Gastroesophageal sphincter (tissue), 3 donors: Measurements from ENCODE around the gene DZANK1.

Experiments used
- POLR2AphosphoS5 ChIP-seq: sonication (generic); formaldehyde crosslinking; IDR thresholded peaks from one replicate; pipeline ENCODE4 v1.6.1; 2017; ENCODE audit warnings: antibody characterized with exemption
- TF ChIP-seq, protein P1 (sequence below), 4 experiments: fragments of 200-600 bp in 2 of 4; fragments of 450-650 bp in 2 of 4; sonication (generic) in 1 of 4; IDR thresholded peaks; one replicate each; pipeline ENCODE4 v1.5.1; 2017 to 2019; ENCODE audit warnings: antibody characterized with exemption in 4 of 4, mild to moderate bottlenecking in 2 of 4, moderate library complexity in 2 of 4

DNA sequence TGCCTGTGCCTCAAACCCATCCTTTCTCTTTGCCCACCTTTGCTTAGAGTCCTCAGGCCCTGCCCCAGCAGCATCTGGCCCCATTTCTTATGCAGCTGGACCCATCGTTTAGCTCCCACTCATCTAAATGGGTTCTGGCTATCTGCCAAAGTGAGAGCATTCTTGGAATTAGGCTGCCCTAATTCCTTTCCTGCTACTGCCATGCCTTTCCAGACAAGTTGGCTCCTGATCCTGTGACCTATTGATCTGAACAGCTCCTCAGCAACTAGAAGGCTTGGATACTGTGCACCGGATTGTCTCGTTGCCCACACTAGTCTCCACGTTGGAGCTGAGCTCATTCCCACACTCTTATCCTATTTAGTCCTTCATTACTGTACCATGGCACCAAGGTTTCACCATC lies 22.9 kb downstream of the DZANK1 start:
- no peak for TF ChIP-seq POLR2AphosphoS5
- TF ChIP-seq, protein P1, sequence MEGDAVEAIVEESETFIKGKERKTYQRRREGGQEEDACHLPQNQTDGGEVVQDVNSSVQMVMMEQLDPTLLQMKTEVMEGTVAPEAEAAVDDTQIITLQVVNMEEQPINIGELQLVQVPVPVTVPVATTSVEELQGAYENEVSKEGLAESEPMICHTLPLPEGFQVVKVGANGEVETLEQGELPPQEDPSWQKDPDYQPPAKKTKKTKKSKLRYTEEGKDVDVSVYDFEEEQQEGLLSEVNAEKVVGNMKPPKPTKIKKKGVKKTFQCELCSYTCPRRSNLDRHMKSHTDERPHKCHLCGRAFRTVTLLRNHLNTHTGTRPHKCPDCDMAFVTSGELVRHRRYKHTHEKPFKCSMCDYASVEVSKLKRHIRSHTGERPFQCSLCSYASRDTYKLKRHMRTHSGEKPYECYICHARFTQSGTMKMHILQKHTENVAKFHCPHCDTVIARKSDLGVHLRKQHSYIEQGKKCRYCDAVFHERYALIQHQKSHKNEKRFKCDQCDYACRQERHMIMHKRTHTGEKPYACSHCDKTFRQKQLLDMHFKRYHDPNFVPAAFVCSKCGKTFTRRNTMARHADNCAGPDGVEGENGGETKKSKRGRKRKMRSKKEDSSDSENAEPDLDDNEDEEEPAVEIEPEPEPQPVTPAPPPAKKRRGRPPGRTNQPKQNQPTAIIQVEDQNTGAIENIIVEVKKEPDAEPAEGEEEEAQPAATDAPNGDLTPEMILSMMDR (IDR thresholded peaks at IDR 0.05) = no peak
